Stimulated activated CD4-positive, alpha-beta T cell treated with anti-CD3 and anti-CD28 coated beads, Interleukin-15, amount 100 ng/mL, for 24 hours (primary cell): ENCODE measurements around the gene ARSA.

Experiments
- DNase-seq: peaks from one replicate; pipeline ENCODE4 v3.0.0-alpha.2; 2020

Gene ARSA

DNA sequence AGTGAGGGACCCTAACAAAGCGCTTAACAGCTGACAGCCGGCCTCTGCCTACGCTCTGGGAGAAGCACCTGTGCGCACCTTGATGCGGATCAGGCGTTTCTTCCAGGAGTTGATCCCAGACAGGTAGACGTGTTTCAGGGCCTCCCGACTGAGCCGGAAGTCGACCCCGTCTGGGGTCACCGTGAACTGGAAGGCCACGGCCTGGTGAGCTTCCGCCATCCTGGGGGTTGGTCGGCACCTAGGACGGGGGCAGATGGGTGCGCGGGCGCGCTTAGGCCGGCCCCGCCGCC, 50.3 kb downstream of the ARSA start:
- no peak for DNase-seq

- DNase-seq: no peak
Observed at GRCh38 chr22:50576806-50577696, 50.9 kb downstream of the ARSA start.

DNA sequence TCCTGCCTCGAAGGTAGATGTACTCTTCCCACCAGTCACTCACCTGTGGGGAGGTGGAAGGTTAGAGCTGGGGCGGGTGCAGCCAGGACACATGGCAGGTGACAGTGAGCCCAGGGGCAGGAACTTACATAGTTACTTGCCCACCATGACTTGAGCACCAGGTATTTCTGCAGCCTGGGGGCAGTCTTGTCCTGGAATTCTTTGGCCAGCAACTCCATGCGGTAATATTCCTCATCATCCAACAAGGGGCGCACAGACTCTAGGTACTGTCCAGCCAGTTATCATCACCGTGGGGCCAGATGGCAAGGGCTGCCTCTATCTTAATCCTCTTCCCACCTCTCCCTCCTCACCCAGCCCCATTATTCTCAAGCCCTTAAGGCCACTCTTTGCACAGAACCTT, 51.9 kb downstream of the ARSA start:
- DNase-seq: no peak

DNA sequence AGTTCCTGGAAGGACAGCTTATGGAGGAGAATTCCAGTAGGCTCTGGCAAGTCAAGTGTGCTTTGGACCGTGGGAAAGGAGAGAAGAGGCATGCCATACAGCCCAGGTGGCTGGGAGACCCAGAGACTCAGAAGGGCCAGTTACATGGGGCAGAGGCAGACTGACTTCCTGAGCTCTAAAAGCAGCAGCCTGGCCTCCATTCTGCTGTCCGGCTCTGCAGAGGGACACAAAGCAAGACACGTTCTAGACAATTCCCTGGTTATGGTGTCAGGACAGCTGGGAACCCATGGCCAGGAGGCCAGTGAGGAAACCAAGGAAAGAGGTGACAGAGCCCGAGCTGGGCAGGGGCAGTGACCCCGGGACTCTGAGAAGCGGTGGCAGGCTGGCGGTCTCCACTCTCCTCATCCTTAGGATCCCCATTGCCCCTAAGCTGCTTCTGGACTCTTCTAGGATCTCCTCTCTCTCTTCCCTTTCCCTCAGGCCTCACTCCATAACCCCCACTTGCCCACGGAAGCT, 52.5 kb downstream of the ARSA start:
- no peak for DNase-seq
